AG04450 (cell line): ENCODE data around the gene SERPINB13. TPM values are rescaled to one million over a fixed set of nuclear protein-coding genes. Genes with fewer than 3 reads are reported as not detected.
"Not testable (repeated sequence)": the region's sequence is repeated elsewhere in the genome, so short reads cannot be mapped to it uniquely, and the experiment has no call there.

Source experiments
- CTCF ChIA-PET: fragments of 300-600, 350-600 bp; formaldehyde crosslinking; extraction: SDS; loops from one replicate; lab custom pipeline; 2022; ENCODE audit warnings: antibody characterized with exemption, inconsistent platforms; lab: Charles Lee
- POLR2A ChIA-PET: fragments of 350-600 bp; formaldehyde crosslinking; extraction: SDS; loops from one replicate; lab custom pipeline; 2021; ENCODE audit warnings: antibody characterized with exemption, inconsistent platforms; lab: Yijun Ruan, JAX
- DNase-seq: peaks from one replicate; pipeline ENCODE4 v3.0.0-alpha.2; 2011; ENCODE audit warnings: low read depth, low spot score
- H3K27ac ChIP-seq: one replicate; pipeline ENCODE4 v1.5.1; 2012; ENCODE audit warnings: low read depth, low read length, control low read depth
- H3K27me3 ChIP-seq: one replicate; pipeline ENCODE4 v1.6.0; 2012; ENCODE audit warnings: low read length; ENCODE audit not compliant: control insufficient read depth, insufficient read depth
- H3K4me3 ChIP-seq: 2 replicates; pipeline ENCODE4 v1.5.1; 2011; ENCODE audit warnings: mild to moderate bottlenecking, low read depth, low read length, control low read depth
- H3K9me3 ChIP-seq: 2 replicates; pipeline ENCODE4 v1.5.1; 2012; ENCODE audit warnings: low read length; ENCODE audit not compliant: control insufficient read depth, insufficient read depth
- CTCF ChIP-seq: IDR thresholded peaks from 2 replicates; pipeline ENCODE4 v1.5.1; 2011; ENCODE audit warnings: low read depth, low read length, control low read depth, inconsistent platforms
- polyA plus RNA-seq: library from polyadenylated mRNA; depleted of rRNA; stranded (reverse); fragments of >200 nt; gene quantifications from 2 replicates; pipeline ENCODE4 v1.2.3, GENCODE V29; 2011; rRNA removed

SERPINB13 gene
- polyA plus RNA-seq, 1 experiment: not detected

GRCh38 chr18:63644142-63644541, 57.0 kb downstream of the SERPINB13 start, which contains the start of gene SERPINB4:
Gene SERPINB4, minus strand, starts transcription at chr18:63644256. Its CDS starts 679 bp downstream, at chr18:63643577.
- CTCF ChIA-PET, H3K9me3 ChIP-seq, DNase-seq, H3K27ac ChIP-seq, POLR2A ChIA-PET, H3K4me3 ChIP-seq, H3K27me3 ChIP-seq: not testable (repeated sequence)

GRCh38 chr18:63644694-63645093, 57.6 kb downstream of the SERPINB13 start:
- DNase-seq, POLR2A ChIA-PET, H3K27me3 ChIP-seq, CTCF ChIA-PET, H3K9me3 ChIP-seq, H3K4me3 ChIP-seq, H3K27ac ChIP-seq: not testable (repeated sequence)

- Histone ChIP-seq H3K4me3 (no peak overlapping the region), H3K9me3 (no peaks in the 10 kb centered on the region), H3K27me3 (no peaks in the 10 kb centered on the region), H3K27ac (no peak overlapping the region)
- CTCF ChIA-PET: interaction anchor here (0.6 kb wide), 1 partner anchor 177 kb away, joined by 3 read pairs; no protein-coding TSS in a partner anchor
- TF ChIP-seq CTCF: no peak
- POLR2A ChIA-PET: no interaction called here
- no peak for DNase-seq
These were observed 59.8 kb downstream of the SERPINB13 start for GRCh38 chr18:63646936-63647335.

GRCh38 chr18:63648241-63648640, 61.1 kb downstream of the SERPINB13 start:
- no peak overlapping the region for H3K27ac ChIP-seq
- POLR2A ChIA-PET: no interaction called here

More at GRCh38 chr18:63648241-63648640, 61.1 kb downstream of the SERPINB13 start:
- no peak for TF ChIP-seq CTCF
- DNase-seq: no peak
- no peak overlapping the region for H3K4me3 ChIP-seq
- no peaks in the 10 kb centered on the region for H3K27me3 ChIP-seq
- CTCF ChIA-PET: interaction anchor here (2.0 kb wide), 1 partner anchor 94 kb away, joined by 5 read pairs; no protein-coding TSS in a partner anchor
- H3K9me3 ChIP-seq: no peaks in the 10 kb centered on the region

Other genes starting within 250 kb of the SERPINB13 start
- 34.0 and 39.9 TPM in 2 replicates for gene KDSR, start 220.1 kb upstream of the SERPINB13 start, polyA plus RNA-seq
- gene VPS4B, start 164.9 kb upstream of the SERPINB13 start, polyA plus RNA-seq: 26.4 and 34.3 TPM in 2 replicates
- not detected in 2 replicates for gene SERPINB5, start 110.4 kb upstream of the SERPINB13 start, polyA plus RNA-seq
- gene SERPINB12, start 45.0 kb upstream of the SERPINB13 start, polyA plus RNA-seq: not detected in 2 replicates
- not detected in 2 replicates for gene SERPINB4, start 56.9 kb downstream of the SERPINB13 start, polyA plus RNA-seq
- not detected in 2 replicates for gene SERPINB3, start 74.5 kb downstream of the SERPINB13 start, polyA plus RNA-seq
- not detected in 2 replicates for gene SERPINB11, start 115.6 kb downstream of the SERPINB13 start, polyA plus RNA-seq
- 23.1 and 28.1 TPM in 2 replicates for gene SERPINB7, start 188.1 kb downstream of the SERPINB13 start, polyA plus RNA-seq